ENCODE results near the gene PHLDB2.
A peak's percentile ranks its signal among the peaks of the same experiment; 100 is the strongest.

DNA sequence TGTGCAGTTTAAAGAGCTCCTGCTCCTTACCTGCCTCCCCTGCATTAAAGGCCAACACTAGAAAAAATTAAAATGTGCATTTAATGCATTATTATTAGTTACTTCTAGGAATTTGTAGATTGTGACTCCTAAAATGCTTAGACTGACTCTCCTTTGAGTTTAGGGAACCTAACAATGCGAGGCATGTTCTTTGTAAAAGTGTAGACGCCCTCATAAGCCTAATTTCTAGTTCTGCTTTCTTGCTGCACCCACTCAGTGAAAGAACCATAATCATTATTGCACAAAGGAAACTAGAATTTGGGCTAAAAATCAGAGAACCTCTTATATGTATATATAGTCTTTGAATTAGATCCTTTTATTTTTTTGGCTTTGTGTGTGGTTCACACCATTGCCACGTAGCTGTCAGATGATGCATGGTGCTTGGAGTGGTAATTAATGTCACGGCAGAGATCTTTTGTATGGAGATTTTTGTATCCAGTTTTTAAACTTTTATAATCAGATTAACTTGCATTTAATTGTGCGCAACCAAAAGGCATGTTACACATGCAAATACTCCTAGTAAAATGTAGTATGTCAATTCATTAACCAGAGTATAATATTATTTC lies 120.5 kb downstream of the PHLDB2 start:
- TF ChIP-seq NFRKB (IDR thresholded peaks at IDR 0.05): no peak
- TF ChIP-seq TARDBP (IDR thresholded peaks at IDR 0.05): no peak
- TF ChIP-seq FOXA1 (IDR thresholded peaks at IDR 0.05): no peak
- TF ChIP-seq FOXM1 (IDR thresholded peaks at IDR 0.05; ENCODE audit: borderline replicate concordance): no peak
- TF ChIP-seq CTBP1 (IDR thresholded peaks at IDR 0.05; ENCODE audit: borderline replicate concordance): no peak
- TF ChIP-seq ELF4 (IDR thresholded peaks at IDR 0.05): 0 out of 2 replicates have a peak, but pooled peaks have one; percentile 22
- TF ChIP-seq BHLHE40 (IDR thresholded peaks at IDR 0.05; ENCODE audit: borderline replicate concordance): no peak
- no peak for TF ChIP-seq SP1 (IDR thresholded peaks at IDR 0.05)

All from HEK293T (cell line).